ENCODE data around the gene ANP32A. TPM values are rescaled to one million over a fixed set of nuclear protein-coding genes. Genes with fewer than 3 reads are reported as not detected.

ANP32A gene
- total and polyA plus RNA-seq, 5 experiments from 2014 or later = 81.3 to 131 (median 88.1) TPM

GRCh38 chr15:68818769-68819494 is 1.8 kb downstream of the ANP32A start:
- H3K9me3 Mint-ChIP-seq = no peaks in the 10 kb centered on the region
- no peaks in the 10 kb centered on the region for H3K27me3 Mint-ChIP-seq
- DNase-seq (peak in 5 of 10 donors; percentile 12 to 28 (median 25)), ATAC-seq (no peak)
- POLR2A ChIA-PET = interaction anchor here (0.8 to 6.3 kb wide), 13 partner anchors 10 to 1614 kb away, joined by 3 to 53 read pairs (median 6); partner anchors contain the start of genes FEM1B and TLE3
- H3K4me3 Mint-ChIP-seq = peak overlapping the region; percentile 90 to 100 (median 97)
- H3K4me1 Mint-ChIP-seq = peaks cover 29 to 48% (median 46%) of the 10 kb centered on the region in 4 donors
- H3K36me3 Mint-ChIP-seq = peaks cover 0 to 5% (median 0%) of the 10 kb centered on the region in 3 donors
- peak overlapping the region; percentile 92 to 100 (median 96) for H3K27ac Mint-ChIP-seq

GRCh38 chr15:68818066-68818768 is 2.5 kb downstream of the ANP32A start:
- peak overlapping the region in 8 of 10 donors; percentile 17 to 92 (median 80) for H3K27ac Mint-ChIP-seq
- H3K4me3 Mint-ChIP-seq = peak overlapping the region; percentile 62 to 99 (median 88)
- H3K36me3 Mint-ChIP-seq = peaks cover 0 to 5% (median 0%) of the 10 kb centered on the region in 3 donors
- H3K9me3 Mint-ChIP-seq = no peaks in the 10 kb centered on the region
- DNase-seq (peak in 9 of 10 donors; percentile 50 to 73 (median 66)), ATAC-seq (peak; percentile 34 to 42)
- POLR2A ChIA-PET = interaction anchor here (0.6 to 6.3 kb wide), 10 partner anchors 11 to 1280 kb away, joined by 3 to 53 read pairs (median 7); partner anchors contain the start of gene TLE3
- peaks cover 32 to 54% (median 51%) of the 10 kb centered on the region in 4 donors for H3K4me1 Mint-ChIP-seq
- H3K27me3 Mint-ChIP-seq = no peaks in the 10 kb centered on the region

DNA sequence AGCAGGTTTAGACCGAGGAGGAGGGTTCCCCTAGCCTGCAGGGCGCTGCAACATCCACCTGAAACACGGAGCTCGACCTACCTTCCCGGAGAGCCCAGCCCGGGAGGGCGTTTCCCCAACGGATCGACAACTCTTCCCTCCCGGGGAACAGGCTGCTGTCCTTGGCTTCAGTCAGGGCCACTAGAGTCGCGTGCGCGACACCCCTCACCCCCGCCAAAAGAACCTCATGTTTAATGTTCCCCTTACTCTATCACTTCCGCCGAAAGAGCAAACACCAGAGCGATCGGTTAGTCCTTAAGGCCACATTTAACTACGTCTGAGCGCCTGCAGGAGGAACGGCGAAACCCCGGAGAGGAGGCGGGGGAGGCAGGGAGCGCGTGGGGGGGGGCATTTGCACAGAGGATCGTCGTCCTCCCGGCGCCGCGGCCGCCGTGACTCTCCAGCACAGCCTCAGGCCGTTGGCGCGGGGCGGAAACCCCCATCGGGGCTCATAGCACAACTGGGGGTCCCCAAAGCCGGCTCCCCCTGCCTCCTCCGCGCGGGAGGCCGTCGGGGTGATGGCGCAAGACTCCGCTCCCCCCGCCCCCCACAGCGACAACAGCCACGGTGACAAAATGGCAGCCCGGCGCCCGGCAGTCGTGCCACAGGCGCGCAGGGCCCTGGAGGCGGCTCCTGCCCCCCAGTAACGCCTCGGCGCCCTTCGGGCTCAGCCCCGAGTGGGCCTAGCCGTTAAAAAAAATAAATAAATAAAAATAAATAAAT is 3.2 kb downstream of the ANP32A start:
- POLR2A ChIA-PET = interaction anchor here (0.6 to 6.3 kb wide), 12 partner anchors 8 to 540 kb away, joined by 3 to 53 read pairs (median 4); partner anchors contain the start of gene FEM1B
- ATAC-seq = peak; percentile 49 to 58
- Mint-ChIP-seq H3K36me3 (peaks cover 0 to 5% (median 0%) of the 10 kb centered on the region in 3 donors), H3K4me3 (peak overlapping the region; percentile 93 to 100 (median 98)), H3K27ac (peak overlapping the region; percentile 93 to 99 (median 98)), H3K9me3 (no peaks in the 10 kb centered on the region), H3K27me3 (no peaks in the 10 kb centered on the region), H3K4me1 (peaks cover 36 to 54% (median 53%) of the 10 kb centered on the region in 4 donors)
- DNase-seq = peak; percentile 61 to 84 (median 70)

- Mint-ChIP-seq H3K27ac (peak overlapping the region; percentile 93 to 99 (median 98)), H3K27me3 (no peaks in the 10 kb centered on the region), H3K4me3 (peak overlapping the region; percentile 93 to 100 (median 98)), H3K36me3 (peaks cover 0 to 5% (median 0%) of the 10 kb centered on the region in 3 donors), H3K4me1 (peaks cover 39 to 55% (median 54%) of the 10 kb centered on the region in 4 donors), H3K9me3 (no peaks in the 10 kb centered on the region)
- ATAC-seq = no peak
- POLR2A ChIA-PET = interaction anchor here (0.6 to 6.3 kb wide), 10 partner anchors 8 to 539 kb away, joined by 3 to 53 read pairs (median 4); partner anchors contain the start of gene FEM1B
- DNase-seq = no peak
Measured at GRCh38 chr15:68816795-68817303, 3.8 kb downstream of the ANP32A start.

- DNase-seq (no peak), ATAC-seq (no peak)
- Mint-ChIP-seq H3K27ac (peak overlapping the region in 9 of 10 donors; percentile 14 to 99 (median 96)), H3K9me3 (no peaks in the 10 kb centered on the region), H3K4me3 (peak overlapping the region; percentile 16 to 100 (median 98)), H3K27me3 (no peaks in the 10 kb centered on the region), H3K36me3 (peaks cover 0 to 6% (median 0%) of the 10 kb centered on the region in 3 donors), H3K4me1 (peaks cover 38 to 57% (median 54%) of the 10 kb centered on the region in 4 donors)
- POLR2A ChIA-PET = interaction anchor here (1.2 to 6.3 kb wide), 4 partner anchors 22 to 539 kb away, joined by 4 to 53 read pairs (median 6); partner anchors contain the start of gene FEM1B
Measured at GRCh38 chr15:68816158-68816557, 4.5 kb downstream of the ANP32A start.

- H3K36me3 Mint-ChIP-seq = peaks cover 0 to 10% (median 0%) of the 10 kb centered on the region in 3 donors
- peaks cover 39 to 62% (median 60%) of the 10 kb centered on the region in 4 donors for H3K4me1 Mint-ChIP-seq
- DNase-seq = no peak
- H3K9me3 Mint-ChIP-seq = no peaks in the 10 kb centered on the region
- H3K4me3 Mint-ChIP-seq = peak overlapping the region in 9 of 10 donors; percentile 0 to 100 (median 98)
- ATAC-seq = no peak
- H3K27me3 Mint-ChIP-seq = no peaks in the 10 kb centered on the region
- POLR2A ChIA-PET = interaction anchor here (6.3 kb wide), 1 partner anchor 21 kb away, joined by 53 read pairs; no protein-coding TSS in a partner anchor
- peak overlapping the region in 8 of 10 donors; percentile 14 to 99 (median 96) for H3K27ac Mint-ChIP-seq
Measured at GRCh38 chr15:68815598-68815997, 5.1 kb downstream of the ANP32A start.

DNA sequence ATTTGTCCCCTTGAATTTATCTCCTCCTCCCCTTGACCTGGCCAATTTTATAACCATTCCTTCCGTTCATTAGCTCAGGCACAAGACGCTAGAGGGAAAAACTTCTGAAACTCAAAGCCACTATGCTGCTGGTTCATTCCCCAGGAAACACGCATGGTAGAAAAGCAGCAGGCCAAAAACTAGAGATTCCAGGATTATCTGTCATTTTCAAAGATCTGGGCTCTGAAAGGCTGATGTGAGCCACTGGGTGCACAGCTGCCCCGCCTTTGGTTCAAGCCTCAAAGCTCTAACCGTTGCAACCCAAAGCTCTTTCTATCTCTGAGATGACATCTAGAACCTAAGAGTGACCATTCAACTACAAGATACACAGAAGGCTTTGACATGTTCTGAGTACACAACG is 6.1 kb downstream of the ANP32A start:
- Mint-ChIP-seq H3K4me3 (peak overlapping the region in 8 of 10 donors; percentile 11 to 49 (median 28)), H3K4me1 (peaks cover 47 to 72% (median 70%) of the 10 kb centered on the region in 4 donors), H3K9me3 (no peaks in the 10 kb centered on the region), H3K36me3 (peaks cover 0 to 21% (median 0%) of the 10 kb centered on the region in 3 donors), H3K27me3 (no peaks in the 10 kb centered on the region), H3K27ac (peak overlapping the region in 8 of 10 donors; percentile 19 to 96 (median 52))
- POLR2A ChIA-PET = interaction anchor here (1.2 kb wide), 1 partner anchor 23 kb away, joined by 3 read pairs; no protein-coding TSS in a partner anchor
- ATAC-seq = no peak
- DNase-seq = no peak

GRCh38 chr15:68812597-68813431 is 7.9 kb downstream of the ANP32A start:
- Mint-ChIP-seq H3K4me3 (peak overlapping the region in 2 of 10 donors; percentile 8 to 25), H3K27ac (peak overlapping the region; percentile 26 to 85 (median 60)), H3K4me1 (peaks cover 62 to 90% (median 87%) of the 10 kb centered on the region in 4 donors), H3K36me3 (peaks cover 0 to 35% (median 0%) of the 10 kb centered on the region in 3 donors), H3K27me3 (no peaks in the 10 kb centered on the region), H3K9me3 (no peaks in the 10 kb centered on the region)
- POLR2A ChIA-PET = interaction anchor here (0.7 to 0.8 kb wide), 3 partner anchors 15 to 21 kb away, joined by 4 read pairs; no protein-coding TSS in a partner anchor
- ATAC-seq (no peak), DNase-seq (no peak)

DNA sequence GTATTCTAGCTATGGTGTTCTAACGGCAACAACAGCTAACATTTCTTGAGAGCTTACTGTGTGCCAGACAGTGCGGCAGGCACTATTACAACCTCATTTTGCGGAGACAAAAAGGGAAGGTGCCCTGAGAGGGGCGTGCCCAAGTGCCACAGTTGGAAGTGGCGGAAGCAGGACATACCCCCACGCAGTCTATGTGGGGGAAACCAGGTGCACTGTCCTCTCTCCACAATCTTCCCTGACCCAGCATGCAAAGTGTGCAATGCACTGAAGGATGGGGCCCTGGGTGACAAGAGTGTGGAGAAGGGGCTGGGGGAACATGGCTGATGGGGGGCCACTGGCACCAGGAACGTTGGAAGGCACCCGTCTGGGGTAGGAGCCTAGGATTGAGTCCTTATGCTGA is 8.6 kb downstream of the ANP32A start:
- Mint-ChIP-seq H3K4me3 (peak overlapping the region in 3 of 10 donors; percentile 8 to 40 (median 25)), H3K4me1 (peaks cover 58 to 93% (median 89%) of the 10 kb centered on the region in 4 donors), H3K27me3 (no peaks in the 10 kb centered on the region), H3K27ac (peak overlapping the region in 5 of 10 donors; percentile 27 to 84 (median 65)), H3K9me3 (no peaks in the 10 kb centered on the region), H3K36me3 (peaks cover 0 to 35% (median 0%) of the 10 kb centered on the region in 3 donors)
- POLR2A ChIA-PET = no interaction called here
- ATAC-seq (no peak), DNase-seq (no peak)

- H3K36me3 Mint-ChIP-seq = peaks cover 0 to 52% (median 0%) of the 10 kb centered on the region in 3 donors
- no peaks in the 10 kb centered on the region for H3K27me3 Mint-ChIP-seq
- POLR2A ChIA-PET = interaction anchor here (0.8 kb wide), 1 partner anchor 7 kb away, joined by 3 read pairs; no protein-coding TSS in a partner anchor
- ATAC-seq (no peak), DNase-seq (no peak)
- H3K4me1 Mint-ChIP-seq = peaks cover 56 to 92% (median 85%) of the 10 kb centered on the region in 4 donors
- peak overlapping the region in 3 of 10 donors; percentile 0 to 44 (median 33) for H3K4me3 Mint-ChIP-seq
- peak overlapping the region in 3 of 10 donors; percentile 40 to 86 (median 71) for H3K27ac Mint-ChIP-seq
- H3K9me3 Mint-ChIP-seq = no peaks in the 10 kb centered on the region
Measured at GRCh38 chr15:68809517-68809916, 11.2 kb downstream of the ANP32A start.

All from naive thymus-derived CD8-positive, alpha-beta T cell (primary cell).